WERI-Rb-1 (cell line): ENCODE results near the gene NPW.

Experiments used
- DNase-seq: peaks from one replicate; pipeline ENCODE4 v3.0.0-alpha.2; 2020
- H3K27ac ChIP-seq: fragments of 250-450 bp; sonication (Bioruptor Pico); 2 replicates; pipeline ENCODE4 v1.5.1; 2020; ENCODE audit warnings: mild to moderate bottlenecking, moderate library complexity
- H3K27me3 ChIP-seq: fragments of 250-450 bp; sonication (Bioruptor Pico); 2 replicates; pipeline ENCODE4 v1.5.1; 2021; ENCODE audit warnings: mild to moderate bottlenecking, low read depth, moderate library complexity; ENCODE audit not compliant: insufficient read depth, severe bottlenecking
- H3K36me3 ChIP-seq: fragments of 250-450 bp; sonication (Bioruptor Pico); 2 replicates; pipeline ENCODE4 v1.5.1; 2020; ENCODE audit warnings: mild to moderate bottlenecking, moderate library complexity
- H3K4me3 ChIP-seq: 2 replicates; pipeline ENCODE4 v1.5.1; 2011; ENCODE audit warnings: low read depth, mild to moderate bottlenecking, control low read depth, low read length
- H3K9me3 ChIP-seq: fragments of 250-450 bp; sonication (Bioruptor Pico); 2 replicates; pipeline ENCODE4 v1.5.1; 2021; ENCODE audit warnings: mild to moderate bottlenecking, moderate library complexity; ENCODE audit not compliant: severe bottlenecking
- TF ChIP-seq, protein P1 (sequence below): IDR thresholded peaks from 2 replicates; pipeline ENCODE4 v1.5.1; 2011; ENCODE audit warnings: low read depth, mild to moderate bottlenecking, control low read depth, inconsistent platforms, low read length

NPW gene

DNA sequence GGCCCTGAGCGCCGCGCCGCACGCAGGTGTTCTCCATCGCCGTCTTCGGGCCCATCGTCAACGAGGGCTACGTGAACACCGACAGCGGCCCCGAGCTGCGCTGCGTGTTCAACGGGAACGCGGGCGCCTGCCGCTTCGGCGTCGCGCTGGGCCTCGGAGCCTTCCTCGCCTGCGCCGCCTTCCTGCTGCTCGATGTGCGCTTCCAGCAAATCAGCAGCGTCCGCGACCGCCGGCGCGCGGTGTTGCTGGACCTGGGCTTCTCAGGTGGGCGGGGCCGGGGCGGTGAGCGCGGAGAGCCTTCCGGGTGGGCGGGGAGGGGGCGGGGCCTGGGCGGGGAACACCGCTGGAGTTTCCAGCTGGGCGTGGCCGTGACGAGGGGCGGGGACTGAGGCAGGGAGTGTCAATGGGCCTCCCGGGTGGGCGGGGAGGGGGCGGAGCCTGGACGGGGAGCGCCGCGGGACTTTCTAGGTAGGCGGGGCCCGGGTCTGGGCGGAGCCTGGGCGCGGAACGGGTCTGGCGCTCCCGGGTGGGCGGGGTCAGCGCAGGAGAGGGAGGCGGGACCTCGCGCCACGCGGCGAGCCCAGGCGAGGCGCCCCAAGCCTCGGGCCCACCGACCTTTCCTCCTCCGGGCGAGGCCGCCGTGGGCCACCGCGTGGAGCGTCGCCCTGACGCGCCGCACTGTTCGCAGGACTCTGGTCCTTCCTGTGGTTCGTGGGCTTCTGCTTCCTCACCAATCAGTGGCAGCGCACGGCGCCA lies 27.5 kb upstream of the NPW start:
- Histone ChIP-seq H3K27me3 (no peaks in the 10 kb centered on the region), H3K36me3 (peaks cover 15% of the 10 kb centered on the region), H3K4me3 (no peak overlapping the region), H3K9me3 (no peaks in the 10 kb centered on the region), H3K27ac (no peak overlapping the region)
- TF ChIP-seq, protein P1, sequence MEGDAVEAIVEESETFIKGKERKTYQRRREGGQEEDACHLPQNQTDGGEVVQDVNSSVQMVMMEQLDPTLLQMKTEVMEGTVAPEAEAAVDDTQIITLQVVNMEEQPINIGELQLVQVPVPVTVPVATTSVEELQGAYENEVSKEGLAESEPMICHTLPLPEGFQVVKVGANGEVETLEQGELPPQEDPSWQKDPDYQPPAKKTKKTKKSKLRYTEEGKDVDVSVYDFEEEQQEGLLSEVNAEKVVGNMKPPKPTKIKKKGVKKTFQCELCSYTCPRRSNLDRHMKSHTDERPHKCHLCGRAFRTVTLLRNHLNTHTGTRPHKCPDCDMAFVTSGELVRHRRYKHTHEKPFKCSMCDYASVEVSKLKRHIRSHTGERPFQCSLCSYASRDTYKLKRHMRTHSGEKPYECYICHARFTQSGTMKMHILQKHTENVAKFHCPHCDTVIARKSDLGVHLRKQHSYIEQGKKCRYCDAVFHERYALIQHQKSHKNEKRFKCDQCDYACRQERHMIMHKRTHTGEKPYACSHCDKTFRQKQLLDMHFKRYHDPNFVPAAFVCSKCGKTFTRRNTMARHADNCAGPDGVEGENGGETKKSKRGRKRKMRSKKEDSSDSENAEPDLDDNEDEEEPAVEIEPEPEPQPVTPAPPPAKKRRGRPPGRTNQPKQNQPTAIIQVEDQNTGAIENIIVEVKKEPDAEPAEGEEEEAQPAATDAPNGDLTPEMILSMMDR: no peak
- DNase-seq: no peak

DNA sequence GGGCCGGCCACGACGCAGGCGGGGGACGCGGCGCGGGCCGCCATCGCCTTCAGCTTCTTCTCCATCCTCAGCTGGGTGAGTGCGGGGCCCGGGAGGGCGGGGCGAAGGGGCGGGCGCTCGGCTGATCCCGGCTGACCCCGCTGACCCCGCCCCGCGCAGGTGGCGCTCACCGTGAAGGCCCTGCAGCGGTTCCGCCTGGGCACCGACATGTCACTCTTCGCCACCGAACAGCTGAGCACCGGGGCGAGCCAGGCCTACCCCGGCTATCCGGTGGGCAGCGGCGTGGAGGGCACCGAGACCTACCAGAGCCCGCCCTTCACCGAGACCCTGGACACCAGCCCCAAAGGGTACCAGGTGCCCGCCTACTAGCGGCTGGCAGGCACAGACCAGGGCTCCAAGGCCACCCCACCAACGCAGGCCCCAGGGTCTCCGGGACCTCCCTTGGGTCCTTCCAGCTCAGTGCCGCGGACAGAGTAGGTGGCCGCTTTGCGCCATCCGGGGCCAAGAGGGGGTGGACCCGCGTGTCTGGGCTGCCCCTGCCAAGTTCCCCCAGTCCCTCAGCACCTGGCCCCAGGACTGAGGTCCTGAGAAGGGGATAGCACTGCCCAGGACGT lies 26.8 kb upstream of the NPW start:
- no peak for DNase-seq
- H3K36me3 ChIP-seq: peaks cover 18% of the 10 kb centered on the region
- H3K9me3 ChIP-seq: no peaks in the 10 kb centered on the region
- TF ChIP-seq, protein P1: no peak
- H3K27me3 ChIP-seq: no peaks in the 10 kb centered on the region
- H3K4me3 ChIP-seq: no peak overlapping the region
- no peak overlapping the region for H3K27ac ChIP-seq

DNA sequence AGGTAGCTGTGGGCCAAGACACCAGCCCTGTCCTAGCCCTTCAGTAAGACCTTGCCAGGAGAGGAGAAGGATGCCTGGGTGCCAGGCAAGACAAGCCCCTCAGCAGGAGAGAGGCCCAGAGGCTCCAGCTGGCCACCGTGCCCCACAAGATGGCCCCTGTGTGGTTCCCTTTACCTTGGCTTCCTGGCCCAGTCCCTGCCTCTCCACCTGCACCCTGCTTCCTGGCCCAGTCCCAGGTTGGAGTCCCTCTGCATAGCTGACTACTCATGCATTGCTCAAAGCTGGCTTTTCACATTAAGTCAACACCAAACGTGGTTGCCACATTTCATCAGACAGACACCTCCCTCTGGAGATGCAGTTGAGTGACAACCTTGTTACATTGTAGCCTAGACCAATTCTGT lies 25.9 kb upstream of the NPW start:
- TF ChIP-seq, protein P1: no peak
- H3K27me3 ChIP-seq: no peaks in the 10 kb centered on the region
- peaks cover 24% of the 10 kb centered on the region for H3K36me3 ChIP-seq
- no peak overlapping the region for H3K4me3 ChIP-seq
- no peak overlapping the region for H3K27ac ChIP-seq
- DNase-seq: no peak
- H3K9me3 ChIP-seq: no peaks in the 10 kb centered on the region

DNA sequence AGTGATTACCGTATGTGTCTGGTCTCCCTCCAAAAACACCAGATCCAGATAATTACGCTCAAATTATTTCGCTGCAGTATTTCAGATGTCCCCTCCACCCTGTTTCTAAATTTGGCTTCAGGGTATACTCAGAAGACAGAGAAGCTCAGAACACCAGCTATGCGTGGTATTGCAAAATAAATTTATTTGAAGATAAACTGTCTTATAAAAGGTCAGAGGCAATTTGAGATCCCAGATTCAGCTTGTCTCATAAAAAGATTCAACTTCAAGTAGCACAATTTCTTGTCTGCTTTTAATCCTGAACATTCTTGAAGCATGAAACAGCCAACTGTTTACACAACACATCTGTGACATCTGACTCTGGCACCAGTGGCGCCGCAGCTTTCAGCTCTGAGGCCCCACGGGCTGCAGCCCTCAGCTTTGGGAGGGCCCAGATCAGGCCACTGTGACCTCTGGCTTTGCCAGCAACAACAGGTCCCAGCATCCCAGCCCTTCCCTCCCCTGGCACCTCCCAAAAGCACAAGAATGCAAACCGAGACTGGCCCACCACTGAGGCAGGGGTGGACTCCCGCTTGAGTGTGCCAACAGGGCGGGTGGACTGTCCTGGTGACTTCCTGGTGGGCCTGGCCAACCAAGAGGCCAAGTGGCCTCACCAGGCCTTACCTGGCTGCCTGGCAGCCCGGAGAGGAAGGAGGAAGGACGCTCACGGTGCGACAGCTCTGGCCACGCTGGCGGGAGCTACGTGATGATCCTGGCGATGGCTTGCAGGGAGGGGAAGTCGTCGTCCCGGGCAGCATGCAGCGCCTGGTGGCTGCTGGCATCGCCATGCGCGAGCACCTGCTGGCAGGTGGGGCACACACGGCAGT lies 21.9 kb upstream of the NPW start:
- Histone ChIP-seq H3K27ac (no peak overlapping the region), H3K36me3 (peaks cover 61% of the 10 kb centered on the region)

DNA sequence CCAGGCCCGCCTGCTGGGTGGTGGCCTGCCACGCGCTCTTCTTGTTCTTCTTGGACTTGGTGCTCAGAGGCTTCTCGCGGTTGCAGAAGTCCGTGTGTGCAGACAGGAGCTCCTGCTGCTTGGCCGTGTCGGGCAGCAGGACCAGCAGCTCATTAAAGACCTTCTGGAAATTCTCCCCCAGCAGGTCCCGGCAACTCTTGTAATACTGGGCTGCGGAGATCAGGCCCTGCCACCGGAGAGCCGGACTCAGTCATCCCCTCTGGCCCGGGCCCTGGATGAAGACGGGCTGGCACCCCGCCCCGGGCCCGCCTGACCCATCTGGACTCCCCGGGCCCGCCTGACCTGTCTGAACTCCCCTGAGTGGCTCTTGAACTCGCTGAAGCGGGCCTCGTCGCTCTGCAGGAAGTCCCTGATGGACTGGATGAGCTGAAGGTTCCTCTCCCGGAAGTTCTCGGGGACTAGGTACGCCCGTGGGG lies 21.2 kb upstream of the NPW start:
- Histone ChIP-seq H3K27ac (no peak overlapping the region), H3K36me3 (peaks cover 68% of the 10 kb centered on the region), H3K9me3 (no peaks in the 10 kb centered on the region), H3K4me3 (no peak overlapping the region), H3K27me3 (no peaks in the 10 kb centered on the region)
- TF ChIP-seq, protein P1: no peak
- DNase-seq: no peak

More for the DNA sequence above, 21.9 kb upstream of the NPW start:
- TF ChIP-seq, protein P1: no peak
- Histone ChIP-seq H3K9me3 (no peaks in the 10 kb centered on the region), H3K4me3 (no peak overlapping the region), H3K27me3 (no peaks in the 10 kb centered on the region)
- DNase-seq: no peak
